Measurements from ENCODE around the gene TMC1. TPM values are rescaled to one million over a fixed set of nuclear protein-coding genes. Genes with fewer than 3 reads are reported as not detected.

The TMC1 gene
- total RNA-seq, 1 experiment from 2014 or later = not detected

DNA sequence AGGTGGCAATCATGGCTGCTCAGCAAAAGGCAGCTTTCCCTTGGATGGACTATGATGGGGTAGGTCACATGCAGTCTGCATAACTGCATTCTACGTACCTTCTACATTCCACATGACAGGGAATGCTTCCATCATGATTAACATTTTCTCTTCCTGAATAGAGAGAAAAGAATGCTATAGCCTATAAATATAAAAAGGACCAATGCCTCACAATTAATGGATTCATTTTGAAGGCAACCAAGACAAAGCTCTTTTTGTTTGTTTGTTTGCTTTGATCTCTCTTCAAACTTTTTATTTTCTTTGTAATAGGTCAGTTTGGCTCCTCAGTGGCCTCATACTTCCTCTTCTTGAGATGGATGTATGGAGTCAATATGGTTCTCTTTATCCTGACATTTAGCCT lies 230.1 kb downstream of the TMC1 start:
- TF ChIP-seq, protein P1, sequence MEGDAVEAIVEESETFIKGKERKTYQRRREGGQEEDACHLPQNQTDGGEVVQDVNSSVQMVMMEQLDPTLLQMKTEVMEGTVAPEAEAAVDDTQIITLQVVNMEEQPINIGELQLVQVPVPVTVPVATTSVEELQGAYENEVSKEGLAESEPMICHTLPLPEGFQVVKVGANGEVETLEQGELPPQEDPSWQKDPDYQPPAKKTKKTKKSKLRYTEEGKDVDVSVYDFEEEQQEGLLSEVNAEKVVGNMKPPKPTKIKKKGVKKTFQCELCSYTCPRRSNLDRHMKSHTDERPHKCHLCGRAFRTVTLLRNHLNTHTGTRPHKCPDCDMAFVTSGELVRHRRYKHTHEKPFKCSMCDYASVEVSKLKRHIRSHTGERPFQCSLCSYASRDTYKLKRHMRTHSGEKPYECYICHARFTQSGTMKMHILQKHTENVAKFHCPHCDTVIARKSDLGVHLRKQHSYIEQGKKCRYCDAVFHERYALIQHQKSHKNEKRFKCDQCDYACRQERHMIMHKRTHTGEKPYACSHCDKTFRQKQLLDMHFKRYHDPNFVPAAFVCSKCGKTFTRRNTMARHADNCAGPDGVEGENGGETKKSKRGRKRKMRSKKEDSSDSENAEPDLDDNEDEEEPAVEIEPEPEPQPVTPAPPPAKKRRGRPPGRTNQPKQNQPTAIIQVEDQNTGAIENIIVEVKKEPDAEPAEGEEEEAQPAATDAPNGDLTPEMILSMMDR (IDR thresholded peaks at IDR 0.05; ENCODE audit: unreplicated experiment) = no peak
- DNase-seq (ENCODE audit: unreplicated experiment) = no peak
- Mint-ChIP-seq H3K9me3 (ENCODE audit: unreplicated experiment) (no peaks in the 10 kb centered on the region), H3K27me3 (ENCODE audit: insufficient read depth, unreplicated experiment) (peaks cover 38% of the 10 kb centered on the region), H3K4me1 (ENCODE audit: insufficient read depth, unreplicated experiment) (no peaks in the 10 kb centered on the region), H3K36me3 (ENCODE audit: insufficient read depth, unreplicated experiment) (no peaks in the 10 kb centered on the region), H3K4me3 (ENCODE audit: unreplicated experiment) (no peak overlapping the region), H3K27ac (ENCODE audit: low read depth, unreplicated experiment) (no peak overlapping the region)
- intact Hi-C loops (cut with micrococcal nuclease) = loop anchor here (10.0 kb wide), 1 partner anchor 157 kb away; no protein-coding TSS in a partner anchor
- no TSS peak for BruUV-seq (replicated peaks)
- CTCF ChIA-PET = interaction anchor here (0.6 to 5.1 kb wide), 9 partner anchors 71 to 713 kb away, joined by 3 to 95 read pairs (median 7); no protein-coding TSS in a partner anchor
- POLR2A ChIA-PET = interaction anchor here (0.7 kb wide), 1 partner anchor 12 kb away, joined by 3 read pairs; no protein-coding TSS in a partner anchor

DNA sequence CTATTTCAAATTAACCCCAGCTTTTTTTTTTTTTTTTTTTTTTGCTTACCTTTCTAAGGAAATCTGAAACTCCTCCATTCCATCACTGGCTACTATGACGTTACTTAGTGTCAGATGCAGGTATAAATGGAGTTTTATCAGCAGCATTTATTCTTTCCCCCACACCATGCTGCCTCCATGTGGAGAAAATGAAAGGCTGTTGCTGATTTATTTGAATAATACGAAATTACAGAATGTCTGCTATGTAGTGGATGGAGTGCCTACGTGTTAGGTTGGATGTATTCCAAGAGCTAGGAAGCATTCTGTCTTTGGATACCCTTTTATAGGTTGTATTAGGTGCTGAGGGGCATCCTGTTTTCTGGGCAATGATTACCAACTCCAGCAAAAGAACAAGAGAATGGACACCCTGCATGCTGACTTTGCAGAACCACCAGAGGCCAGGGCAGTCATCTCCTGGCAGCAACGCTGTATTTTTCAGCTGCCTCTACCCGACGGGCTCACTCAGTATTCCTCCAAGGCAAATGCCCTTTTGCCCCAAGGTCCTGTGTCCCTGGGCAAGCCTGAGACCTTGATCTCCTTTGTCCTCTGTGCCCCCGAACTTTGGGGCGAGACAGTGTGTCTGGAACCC lies 232.0 kb downstream of the TMC1 start:
- H3K4me1 Mint-ChIP-seq (ENCODE audit: insufficient read depth, unreplicated experiment) = no peaks in the 10 kb centered on the region
- intact Hi-C loops (cut with micrococcal nuclease) = loop anchor here (1.0 to 10.0 kb wide), 4 partner anchors 159 to 715 kb away; no protein-coding TSS in a partner anchor
- no TSS peak for BruUV-seq (replicated peaks)
- DNase-seq (ENCODE audit: unreplicated experiment) = peak; percentile 32
- H3K9me3 Mint-ChIP-seq (ENCODE audit: unreplicated experiment) = no peaks in the 10 kb centered on the region
- TF ChIP-seq, protein P1 (IDR thresholded peaks at IDR 0.05; ENCODE audit: unreplicated experiment) = peak; percentile 32
- CTCF ChIA-PET = interaction anchor here (0.5 to 5.1 kb wide), 39 partner anchors 10 to 1819 kb away, joined by 3 to 95 read pairs (median 4); no protein-coding TSS in a partner anchor
- H3K4me3 Mint-ChIP-seq (ENCODE audit: unreplicated experiment) = no peak overlapping the region
- no peaks in the 10 kb centered on the region for H3K36me3 Mint-ChIP-seq (ENCODE audit: insufficient read depth, unreplicated experiment)
- POLR2A ChIA-PET = interaction anchor here (1.3 to 1.4 kb wide), 2 partner anchors 388 to 391 kb away, joined by 6 read pairs; partner anchors contain the start of gene ZFAND5
- no peak overlapping the region for H3K27ac Mint-ChIP-seq (ENCODE audit: low read depth, unreplicated experiment)
- peaks cover 53% of the 10 kb centered on the region for H3K27me3 Mint-ChIP-seq (ENCODE audit: insufficient read depth, unreplicated experiment)

DNA sequence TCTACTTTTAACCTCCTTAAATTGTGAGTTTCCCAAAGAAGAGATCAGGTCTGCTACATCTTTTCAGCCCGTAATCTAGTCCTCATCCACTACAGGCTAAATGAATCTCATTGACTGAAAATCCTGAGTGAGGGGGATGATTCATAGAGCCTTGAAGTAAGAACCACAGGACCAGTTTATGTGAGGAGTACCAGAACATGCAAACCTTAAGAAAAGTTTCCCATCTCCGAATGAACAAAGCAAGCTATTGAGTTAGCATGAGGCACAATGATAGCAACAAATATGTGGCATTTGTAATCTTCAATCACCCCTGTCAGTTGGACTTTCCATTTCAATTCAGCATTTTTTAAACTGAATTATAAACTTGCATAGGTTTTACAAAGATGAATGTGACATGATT lies 234.4 kb downstream of the TMC1 start:
- Mint-ChIP-seq H3K27me3 (ENCODE audit: insufficient read depth, unreplicated experiment) (peaks cover 55% of the 10 kb centered on the region), H3K4me3 (ENCODE audit: unreplicated experiment) (no peak overlapping the region), H3K36me3 (ENCODE audit: insufficient read depth, unreplicated experiment) (no peaks in the 10 kb centered on the region), H3K27ac (ENCODE audit: low read depth, unreplicated experiment) (no peak overlapping the region), H3K4me1 (ENCODE audit: insufficient read depth, unreplicated experiment) (no peaks in the 10 kb centered on the region), H3K9me3 (ENCODE audit: unreplicated experiment) (no peaks in the 10 kb centered on the region)
- ChIA-PET CTCF (interaction anchor here (0.8 to 1.2 kb wide), 3 partner anchors 419 to 717 kb away, joined by 3 to 10 read pairs (median 3); no protein-coding TSS in a partner anchor), POLR2A (interaction anchor here (0.7 kb wide), 1 partner anchor 39 kb away, joined by 3 read pairs; no protein-coding TSS in a partner anchor)
- BruUV-seq (replicated peaks) = no TSS peak
- no peak for DNase-seq (ENCODE audit: unreplicated experiment)
- TF ChIP-seq, protein P1 (IDR thresholded peaks at IDR 0.05; ENCODE audit: unreplicated experiment) = no peak
- intact Hi-C loops (cut with micrococcal nuclease) = loop anchor here (10.0 kb wide), 1 partner anchor 161 kb away; no protein-coding TSS in a partner anchor

DNA sequence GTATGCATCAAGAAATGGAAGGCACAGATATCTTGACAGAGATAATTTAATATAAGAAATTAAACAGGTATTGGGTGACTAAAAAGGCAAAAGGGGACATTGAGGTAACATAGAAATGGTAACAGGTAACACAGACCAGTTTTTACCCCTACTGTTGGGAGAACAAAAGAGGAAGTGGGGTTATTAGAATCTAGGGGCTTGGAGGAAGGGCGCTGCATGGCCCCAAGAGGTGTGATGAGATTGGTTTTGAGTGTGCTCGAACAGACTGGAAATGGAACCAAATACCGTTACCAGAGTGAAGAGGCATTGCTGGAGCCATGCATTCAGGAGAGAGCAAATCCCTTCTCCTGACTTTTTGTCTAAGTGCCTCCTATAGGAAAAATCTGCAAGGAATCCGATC lies 237.5 kb downstream of the TMC1 start:
- intact Hi-C loops (cut with micrococcal nuclease) = loop anchor here (10.0 kb wide), 1 partner anchor 164 kb away; no protein-coding TSS in a partner anchor

More for the DNA sequence above, 237.5 kb downstream of the TMC1 start:
- ChIA-PET POLR2A (no interaction called here), CTCF (no interaction called here)
- H3K36me3 Mint-ChIP-seq (ENCODE audit: insufficient read depth, unreplicated experiment) = no peaks in the 10 kb centered on the region
- H3K27me3 Mint-ChIP-seq (ENCODE audit: insufficient read depth, unreplicated experiment) = peaks cover 52% of the 10 kb centered on the region
- no peak for DNase-seq (ENCODE audit: unreplicated experiment)
- TF ChIP-seq, protein P1 (IDR thresholded peaks at IDR 0.05; ENCODE audit: unreplicated experiment) = no peak
- no peak overlapping the region for H3K27ac Mint-ChIP-seq (ENCODE audit: low read depth, unreplicated experiment)
- no TSS peak for BruUV-seq (replicated peaks)
- no peaks in the 10 kb centered on the region for H3K4me1 Mint-ChIP-seq (ENCODE audit: insufficient read depth, unreplicated experiment)
- no peak overlapping the region for H3K4me3 Mint-ChIP-seq (ENCODE audit: unreplicated experiment)
- no peaks in the 10 kb centered on the region for H3K9me3 Mint-ChIP-seq (ENCODE audit: unreplicated experiment)
